H1 (cell line): ENCODE measurements around the gene GUF1. TPM values are rescaled to one million over a fixed set of nuclear protein-coding genes. Genes with fewer than 3 reads are reported as not detected.

ENCODE experiments used
- ASH2L ChIP-seq: fragments of 200-600, 300-600 bp; sonication (generic); IDR thresholded peaks from one replicate; pipeline ENCODE4 v1.7.1; 2017; ENCODE audit warnings: low read length
- CBX8 ChIP-seq: fragments of 300-800, 300-1000 bp; sonication (generic); IDR thresholded peaks from 2 replicates; pipeline ENCODE4 v1.7.1; 2016; ENCODE audit warnings: low read depth, low read length, borderline replicate concordance
- CTBP2 ChIP-seq: IDR thresholded peaks from 2 replicates; pipeline ENCODE4 v1.7.0; 2011; ENCODE audit warnings: borderline replicate concordance, mild to moderate bottlenecking, moderate library complexity, mixed read lengths, low read length; ENCODE audit not compliant: insufficient read depth, insufficient read length
- SRF ChIP-seq: IDR thresholded peaks from 2 replicates; pipeline ENCODE4 v1.6.1; 2011; ENCODE audit warnings: mild to moderate bottlenecking, low read depth, low read length, moderate library complexity
- TEAD4 ChIP-seq: IDR thresholded peaks from 2 replicates; pipeline ENCODE4 v1.6.1; 2012; ENCODE audit warnings: low read depth, low read length, inconsistent platforms, mixed read lengths
- polyA plus RNA-seq, 7 experiments: library from polyadenylated mRNA; depleted of rRNA in 3 of 7; stranded (reverse) in 5 of 7; unstranded in 2 of 7; fragments of >200 nt in 5 of 7; fragments of 200-250 nt in 2 of 7; gene quantifications; 1 replicate in 5 of 7; 2 replicates in 1 of 7; 4 replicates in 1 of 7; pipeline versions ENCODE4 v1.2.1 to v1.2.3, GENCODE V29; 2011 to 2013; ENCODE audit warnings: missing spikeins in 2 of 7, mixed read lengths in 2 of 7
- total RNA-seq: library from RNA; stranded (reverse); fragmentation: NEBNext Ultra II Directional; extraction: Animal tissue kit (Norgen Biotek cat#: 25700); gene quantifications from 2 replicates; pipeline ENCODE4 v1.2.1, GENCODE V29; 2021

Gene GUF1
- total and polyA plus RNA-seq, 2 of the 8 experiments (the other 6 are each of a cell fraction or from before 2014, with no cell fraction given) = 14.8 to 30.6 TPM

- TF ChIP-seq CBX8 = no peak
- TF ChIP-seq ASH2L = no peak
- TF ChIP-seq SRF = no peak
- TF ChIP-seq CTBP2 = no peak
- no peak for TF ChIP-seq TEAD4
These were observed 26.8 kb upstream of the GUF1 start, which contains the start of gene YIPF7 (continued) for GRCh38 chr4:44651425-44651824.
